GM18526 (cell line): ENCODE results near the gene ST3GAL3.

ENCODE experiments used
- POLR2A ChIP-seq: IDR thresholded peaks from 3 replicates; pipeline ENCODE4 v1.6.1; 2011; ENCODE audit not compliant: insufficient read length; ENCODE audit errors: extremely low read depth

Gene ST3GAL3

DNA sequence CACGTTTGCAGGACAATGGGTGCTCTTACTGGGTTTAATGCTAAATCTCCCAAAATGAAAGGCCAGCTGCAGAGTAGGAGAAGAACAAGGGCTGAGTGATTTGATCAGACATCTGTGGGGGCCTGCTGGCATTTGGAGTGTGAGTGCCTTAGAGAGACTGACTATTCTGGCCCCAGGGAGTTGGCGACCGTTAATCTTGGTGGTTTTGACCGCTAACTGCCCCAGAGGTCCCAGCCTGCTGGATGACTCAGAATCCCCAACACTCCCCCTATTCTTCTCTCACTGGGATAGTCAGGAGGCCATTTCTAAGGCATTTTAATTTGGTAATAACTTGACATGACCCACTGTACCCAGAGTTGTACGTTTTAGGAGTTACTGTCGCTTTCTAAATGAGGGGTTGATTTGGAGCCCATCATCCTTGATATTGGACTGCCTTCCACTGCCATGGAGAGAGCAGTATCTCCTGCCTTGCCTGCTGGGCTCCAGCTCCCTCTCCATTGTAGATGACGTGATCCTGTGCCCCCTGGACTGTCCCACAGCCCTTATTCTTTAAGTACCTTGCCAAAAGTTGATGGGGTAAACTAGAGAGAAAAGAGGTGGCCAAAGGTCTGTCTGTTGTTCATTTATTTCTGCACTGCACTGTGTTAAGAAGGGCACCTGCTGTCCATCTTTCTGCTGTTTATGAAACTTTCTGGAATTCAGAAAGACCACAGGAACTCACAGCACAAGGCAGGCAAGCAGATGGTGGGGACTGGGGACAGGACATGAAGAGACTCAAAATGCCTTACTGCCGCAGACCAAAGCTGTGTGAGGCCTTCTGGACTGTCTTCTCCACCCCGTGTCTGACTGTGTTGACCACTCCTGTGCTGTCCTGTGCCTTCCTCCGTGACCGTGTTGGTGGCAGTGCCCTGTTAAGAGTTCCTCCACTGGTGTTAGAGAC is 128.0 kb downstream of the ST3GAL3 start:
- no peak for TF ChIP-seq POLR2A

DNA sequence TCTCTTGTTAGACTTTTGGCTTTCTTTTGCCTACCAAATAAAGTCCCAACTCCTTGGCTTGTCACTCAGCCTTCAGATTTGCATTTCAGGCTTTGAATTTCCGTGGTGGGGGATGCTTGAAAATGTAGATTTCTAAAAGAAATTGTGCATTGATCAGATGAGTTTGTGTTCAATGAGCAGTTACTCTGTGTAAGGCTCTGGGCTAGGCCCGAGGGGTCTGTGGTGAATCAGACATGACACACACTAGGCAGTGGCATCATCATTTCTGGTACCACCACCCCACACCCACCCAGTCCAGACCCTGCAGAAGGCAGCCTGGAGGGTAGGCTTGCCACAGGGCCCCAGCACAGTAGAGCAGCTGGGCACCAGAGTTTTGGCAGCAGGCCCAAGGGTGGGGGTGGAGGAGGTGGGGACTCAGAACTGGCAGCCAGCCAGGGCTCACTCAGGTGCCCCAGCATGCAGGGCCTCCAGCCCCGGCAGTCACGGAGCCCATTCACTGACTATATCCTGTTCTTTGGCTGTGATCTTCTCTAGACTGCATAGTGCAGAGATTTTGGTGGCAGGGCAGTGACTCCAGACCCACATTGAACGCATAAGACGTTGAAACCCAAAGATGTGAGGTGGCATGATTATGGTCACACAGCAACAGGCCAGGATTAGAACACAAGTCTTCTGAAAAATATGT is 129.1 kb downstream of the ST3GAL3 start:
- TF ChIP-seq POLR2A, result peak; percentile 37

DNA sequence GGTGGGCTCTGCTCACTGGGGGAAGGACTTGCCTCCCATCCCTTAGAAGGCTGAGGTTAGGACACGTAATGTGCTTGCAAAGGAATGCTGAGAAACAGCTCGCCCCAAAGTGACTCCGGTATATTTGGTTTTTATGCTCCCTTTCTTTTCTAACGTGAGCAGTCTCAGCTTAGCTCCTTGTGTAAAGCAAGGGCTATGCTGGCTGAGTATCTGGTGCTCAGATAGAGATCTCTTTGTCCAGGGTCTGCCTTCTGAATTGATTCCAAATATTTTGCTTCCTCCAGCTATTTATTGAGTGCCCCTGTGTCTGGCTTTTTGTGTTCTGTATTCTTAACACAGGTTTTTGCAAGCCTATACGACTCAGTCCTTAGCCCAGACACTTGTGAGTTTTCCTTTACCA is 131.7 kb downstream of the ST3GAL3 start:
- TF ChIP-seq POLR2A, result no peak

DNA sequence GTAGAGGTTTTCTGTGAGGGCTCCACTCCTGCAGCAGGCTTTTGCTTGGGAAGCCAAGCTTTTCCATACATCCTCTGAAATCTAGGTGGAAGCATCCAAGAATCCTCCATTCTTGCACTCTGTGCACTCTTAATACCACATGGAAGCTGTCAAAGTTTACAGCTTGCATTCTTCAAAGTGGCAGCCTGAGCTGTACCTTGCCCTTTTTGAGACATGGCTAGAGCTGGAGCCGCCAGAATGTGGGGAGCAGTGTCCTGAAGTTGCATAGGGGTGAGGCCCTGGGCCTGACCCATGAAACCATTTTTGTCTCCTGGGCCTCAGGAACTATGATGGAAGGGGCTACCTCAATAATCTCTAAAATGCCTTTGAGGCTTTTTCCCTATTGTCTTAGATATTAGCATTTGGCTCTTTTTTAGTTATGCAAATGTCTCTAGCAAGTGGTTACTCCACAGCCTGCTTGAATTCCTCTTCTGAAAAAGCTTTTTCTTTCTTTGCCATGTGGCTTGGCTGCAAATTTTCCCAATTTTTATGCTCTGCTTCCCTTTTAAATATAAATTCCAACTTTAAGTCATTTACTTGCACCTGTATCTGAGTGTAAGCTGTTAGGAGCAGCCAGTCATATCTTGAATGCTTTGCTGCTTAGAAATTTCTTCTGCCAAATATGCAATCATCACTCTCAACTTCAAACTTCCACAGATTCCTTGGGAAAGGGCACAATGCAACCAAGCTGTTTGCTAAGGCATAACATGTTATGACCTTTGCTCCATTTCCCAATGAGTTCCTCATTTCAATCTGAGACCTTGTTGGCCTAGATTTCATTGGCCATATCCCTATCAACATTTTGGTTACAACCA is 134.2 kb downstream of the ST3GAL3 start:
- TF ChIP-seq POLR2A, result no peak

DNA sequence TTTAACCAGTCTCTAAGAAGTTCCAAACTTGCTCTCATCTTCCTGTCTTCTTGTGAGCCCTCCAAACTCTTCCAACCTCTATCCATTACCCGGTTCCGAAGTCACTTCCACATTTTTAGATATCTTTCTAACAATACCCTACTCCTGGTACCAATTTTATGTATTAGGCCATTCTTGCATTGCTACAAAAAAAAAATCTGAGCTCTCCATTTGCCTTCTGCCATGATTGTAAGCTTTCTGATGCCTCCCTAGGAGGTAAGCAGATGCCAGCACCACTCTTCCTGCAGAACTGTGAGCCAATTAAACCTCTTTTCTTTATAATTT is 134.8 kb downstream of the ST3GAL3 start:
- no peak for TF ChIP-seq POLR2A

DNA sequence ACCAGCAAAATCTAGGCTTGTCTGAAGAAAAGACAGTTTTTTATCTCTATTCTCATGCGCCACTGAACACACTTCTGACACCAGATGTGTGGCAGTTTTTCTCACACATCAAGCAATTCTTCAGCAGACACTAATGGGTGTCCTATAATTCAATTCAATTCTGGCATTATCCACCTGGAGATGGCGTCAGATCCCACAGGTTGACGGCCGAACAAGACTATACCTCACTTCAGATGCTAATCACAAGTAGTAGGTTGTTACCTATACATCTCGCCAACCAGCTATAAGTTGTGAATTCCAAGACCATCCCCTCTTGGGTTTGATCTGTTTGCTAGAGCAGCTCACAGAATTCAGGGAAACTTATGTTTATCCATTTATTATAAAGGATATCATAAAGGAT is 136.3 kb downstream of the ST3GAL3 start:
- no peak for TF ChIP-seq POLR2A

DNA sequence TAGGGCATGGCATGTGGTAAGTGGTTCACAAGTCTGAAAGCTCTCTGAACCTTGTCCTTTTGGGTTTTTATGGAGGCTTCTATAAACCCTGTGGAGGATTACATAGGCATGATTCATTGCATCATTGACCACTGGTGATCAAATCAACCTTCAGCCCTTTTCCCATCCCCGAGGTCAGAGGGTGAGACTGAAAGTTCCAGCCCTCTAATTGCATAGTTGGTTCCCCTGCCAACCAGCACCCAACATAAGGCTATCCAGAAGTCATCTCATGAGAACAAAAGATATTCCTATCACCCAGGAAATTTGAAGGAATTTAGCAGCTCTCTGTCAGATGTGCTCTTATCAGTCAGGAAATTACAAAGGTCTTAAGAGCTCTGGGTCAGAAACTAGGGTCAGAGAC is 136.8 kb downstream of the ST3GAL3 start:
- no peak for TF ChIP-seq POLR2A

DNA sequence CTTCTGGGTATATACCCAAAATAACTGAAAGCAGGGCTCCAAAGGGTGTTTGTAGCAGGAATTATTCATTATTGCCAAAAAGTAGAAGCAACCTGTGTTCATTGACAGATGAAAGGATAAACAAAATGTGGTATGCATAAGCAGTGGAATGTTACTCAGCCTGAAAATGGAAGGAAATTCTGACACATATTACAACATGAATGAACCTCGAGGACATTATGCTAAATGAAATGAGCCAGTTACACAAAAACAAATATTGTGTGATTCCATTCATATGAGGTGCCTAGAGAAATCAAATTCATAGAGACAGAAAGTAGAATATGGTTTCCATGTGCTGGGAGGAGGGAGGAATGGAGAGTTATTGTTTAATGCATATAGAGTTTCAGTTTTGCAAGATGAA is 140.0 kb downstream of the ST3GAL3 start:
- no peak for TF ChIP-seq POLR2A

DNA sequence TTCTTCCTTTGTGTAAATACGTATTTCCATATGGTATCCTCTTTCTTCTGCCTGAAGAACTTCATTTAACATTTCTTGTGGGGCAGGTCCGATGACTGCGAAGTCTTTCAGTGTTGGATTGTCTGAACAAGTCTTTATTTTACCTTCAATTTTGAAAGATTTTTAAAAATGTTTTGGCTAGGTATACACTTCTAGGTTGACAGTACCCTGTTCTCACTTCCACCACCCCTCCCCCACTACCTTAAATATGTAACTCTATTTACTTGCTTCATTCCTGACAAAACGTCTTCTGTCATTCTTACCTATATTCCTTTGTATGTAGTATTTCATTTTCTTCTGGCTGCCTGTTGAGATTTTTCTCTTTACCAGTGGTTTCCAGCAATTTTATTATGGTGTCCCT is 140.5 kb downstream of the ST3GAL3 start:
- no peak for TF ChIP-seq POLR2A

DNA sequence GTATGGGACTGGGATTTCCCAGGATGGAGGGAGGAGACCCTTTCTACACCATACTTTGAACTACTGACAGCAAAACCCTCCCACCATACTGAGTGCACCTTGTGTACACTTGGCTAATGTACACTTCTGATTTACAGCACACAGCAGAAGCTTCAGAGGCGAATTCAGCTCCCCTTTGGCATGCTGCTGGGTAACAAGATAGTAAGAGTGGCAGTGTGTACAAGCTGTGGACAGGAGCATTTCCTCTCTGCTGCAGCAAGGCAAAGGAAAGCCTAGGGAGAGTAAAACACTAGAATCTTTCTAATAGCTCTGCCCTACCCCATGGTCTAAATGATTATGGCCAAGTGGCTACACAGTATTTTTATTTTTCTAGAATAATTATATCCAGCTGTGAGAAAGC is 142.3 kb downstream of the ST3GAL3 start:
- TF ChIP-seq POLR2A, result no peak

DNA sequence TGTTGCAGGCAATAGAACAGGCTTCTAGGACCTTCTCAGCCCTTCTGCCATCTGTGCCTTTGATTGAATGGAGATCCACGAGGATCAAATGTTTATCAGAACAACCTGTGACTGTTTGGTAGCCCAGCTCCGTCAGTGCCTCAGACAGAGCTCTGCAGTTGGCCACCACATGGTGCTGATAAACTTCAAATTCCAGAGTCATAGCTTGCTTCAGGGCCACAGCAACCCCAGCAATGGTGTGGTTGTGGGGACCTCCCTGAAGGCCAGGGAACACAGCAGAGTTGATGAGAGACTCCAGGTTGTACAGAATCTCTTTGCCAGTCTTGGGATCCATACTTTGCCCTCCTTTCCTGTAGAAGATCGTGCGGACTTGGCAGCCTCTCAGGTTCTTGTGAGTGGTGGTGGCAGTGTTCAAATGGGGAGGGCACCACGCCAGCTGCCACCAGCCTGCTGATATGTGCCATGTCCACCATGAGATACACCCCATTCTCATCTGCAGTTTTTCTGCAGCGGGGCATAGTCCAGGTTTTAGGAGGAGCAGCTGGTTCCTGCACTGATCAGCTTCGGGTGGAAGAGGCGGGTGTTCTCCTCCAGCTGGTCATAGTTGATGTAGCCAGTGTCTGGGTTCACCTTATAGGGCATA is 143.4 kb downstream of the ST3GAL3 start:
- no peak for TF ChIP-seq POLR2A

DNA sequence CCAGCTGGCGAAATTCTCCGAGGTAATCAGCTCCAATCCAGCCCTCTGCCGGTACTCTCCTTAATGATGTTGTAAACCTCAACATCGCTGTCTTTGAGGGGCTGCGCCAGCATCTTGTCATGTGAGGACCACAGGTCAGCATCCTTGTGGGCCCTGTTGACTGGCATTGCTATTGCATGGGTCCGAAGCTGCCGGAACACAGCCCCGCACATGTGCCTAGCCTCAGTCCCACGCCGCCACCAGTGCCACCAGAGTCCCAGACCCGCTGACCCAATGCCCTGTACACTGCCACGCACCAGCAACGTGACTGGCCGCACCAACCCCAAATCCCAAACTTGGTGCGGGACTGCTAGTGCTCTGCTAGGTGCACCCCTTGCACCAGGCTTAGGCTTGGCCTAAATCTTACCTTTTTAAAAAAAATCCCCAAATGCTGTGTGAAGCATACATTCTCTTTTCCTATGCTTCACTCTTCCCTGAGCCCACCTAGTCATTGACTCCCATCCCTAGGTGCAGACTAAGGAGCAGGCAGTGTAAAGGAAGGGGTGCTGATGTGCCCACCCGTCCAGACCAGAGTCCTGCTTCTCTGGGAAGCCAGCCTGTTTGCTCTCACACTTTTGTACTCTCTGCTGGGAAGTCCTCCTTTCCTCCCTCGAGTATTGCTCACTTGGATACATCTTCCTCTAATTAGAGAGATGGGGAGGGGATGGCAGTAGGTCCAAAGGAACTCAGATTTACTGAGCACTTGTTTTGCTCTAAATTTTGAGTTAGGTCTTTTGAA is 144.4 kb downstream of the ST3GAL3 start:
- TF ChIP-seq POLR2A, result no peak

DNA sequence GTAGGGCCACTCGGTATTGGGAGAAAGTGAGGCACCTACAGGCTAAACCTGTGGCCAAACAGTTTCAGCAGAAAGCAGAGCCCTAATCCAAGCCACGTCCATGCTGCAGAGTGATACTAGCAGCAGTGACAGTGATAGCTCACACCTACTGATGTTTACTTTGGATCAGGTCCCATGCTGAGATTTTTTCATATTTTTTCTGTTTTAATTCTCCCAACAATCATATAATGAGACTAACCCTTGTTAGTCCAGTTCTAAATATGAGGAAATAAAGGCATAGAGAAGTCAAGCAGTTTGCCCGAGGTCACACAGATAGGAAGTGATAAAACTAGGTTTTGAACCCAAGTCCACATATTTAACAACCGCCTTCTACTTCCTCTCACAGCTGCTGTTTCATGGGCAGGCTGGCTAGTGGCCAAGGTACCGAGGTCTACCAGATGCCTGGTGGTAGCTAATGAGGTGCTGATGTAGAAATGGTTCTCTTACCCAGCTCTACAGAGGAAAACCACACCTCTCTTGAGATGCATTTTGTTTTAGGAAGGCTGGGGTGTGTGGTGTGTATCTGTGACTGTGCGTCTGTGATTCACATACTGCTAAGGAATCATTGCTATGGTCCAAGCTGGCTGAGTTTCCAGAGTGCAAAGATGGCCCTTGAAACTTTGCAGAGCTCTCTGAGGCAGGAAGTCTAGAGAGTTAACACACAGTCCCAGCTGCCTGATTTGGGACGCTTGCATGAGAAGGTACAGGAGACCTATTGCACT is 146.0 kb downstream of the ST3GAL3 start:
- TF ChIP-seq POLR2A, result no peak

DNA sequence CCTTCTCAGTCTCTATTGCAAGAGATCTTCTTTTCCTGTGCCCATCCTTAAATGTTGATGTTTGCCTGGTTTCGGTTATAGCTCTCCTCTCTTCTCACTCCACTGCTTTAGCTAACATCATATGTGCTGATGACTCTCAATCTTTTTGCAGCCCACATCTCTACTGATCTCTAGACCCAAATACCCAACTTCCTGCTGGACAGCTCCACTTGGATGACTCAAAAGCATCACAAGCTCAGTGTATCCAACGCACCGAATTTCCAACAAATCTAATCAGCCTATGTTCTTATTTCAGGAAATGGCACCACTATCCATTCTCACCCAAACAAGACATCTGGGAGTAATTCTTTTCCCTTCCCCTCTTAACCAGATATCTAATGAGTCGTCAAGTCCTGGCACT is 147.1 kb downstream of the ST3GAL3 start:
- TF ChIP-seq POLR2A, result no peak

DNA sequence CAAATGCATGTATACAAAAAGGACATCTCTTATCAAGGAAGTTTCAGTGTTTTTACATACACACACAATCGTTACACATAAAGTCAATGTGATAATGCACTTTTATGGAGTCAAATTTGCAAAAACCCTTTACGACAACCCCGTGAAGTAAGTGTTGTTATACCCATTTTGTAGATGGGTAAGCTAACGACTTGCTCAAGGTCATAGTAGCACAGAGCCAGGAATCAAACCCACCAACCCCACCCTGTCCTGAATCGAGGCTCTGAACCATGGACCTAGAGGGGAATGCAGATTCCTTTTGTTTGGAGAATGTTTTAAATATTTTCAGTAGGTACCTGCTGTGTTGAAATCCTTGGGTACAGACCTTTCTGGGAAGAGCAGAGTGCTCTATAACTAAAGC is 148.9 kb downstream of the ST3GAL3 start:
- no peak for TF ChIP-seq POLR2A
